Lung (tissue), 12 donors: ENCODE data around the gene HMG20B. TPM values are rescaled to one million over a fixed set of nuclear protein-coding genes. Genes with fewer than 3 reads are reported as not detected.

ENCODE experiments used
- ATAC-seq: fragments of 200-7000 bp; cut with Tn5 transposase; one replicate; pipeline ENCODE4 v1.9.1; 2020; ENCODE audit warnings: moderate number of reproducible peaks; ENCODE audit not compliant: insufficient read depth, low FRiP score
- DNase-seq, 3 donors: peaks; one replicate each; pipeline ENCODE4 v3.0.0-alpha.2; 2013 to 2017
- H3K27ac ChIP-seq, 2 donors: one replicate each; pipeline ENCODE4 v1.5.1; 2013; ENCODE audit warnings: mild to moderate bottlenecking in 2 of 2, moderate library complexity in 2 of 2, control low read depth in 1 of 2, inconsistent platforms in 1 of 2, low read depth in 1 of 2, low read length in 1 of 2
- H3K27me3 ChIP-seq, 3 donors: one replicate each; pipeline ENCODE4 v1.5.1; 2013; ENCODE audit warnings: low read length in 2 of 3; ENCODE audit not compliant: control insufficient read depth in 3 of 3, insufficient read depth in 3 of 3
- H3K36me3 ChIP-seq, 4 donors: one replicate each; pipeline ENCODE4 v1.5.1; 2013; ENCODE audit warnings: low read length in 4 of 4, mild to moderate bottlenecking in 1 of 4, moderate library complexity in 1 of 4; ENCODE audit not compliant: control insufficient read depth in 4 of 4, insufficient read depth in 4 of 4
- H3K4me1 ChIP-seq, 5 donors: one replicate each; pipeline ENCODE4 v1.5.1; 2013; ENCODE audit warnings: low read length in 5 of 5, mild to moderate bottlenecking in 2 of 5, moderate library complexity in 1 of 5; ENCODE audit not compliant: control insufficient read depth in 5 of 5, insufficient read depth in 5 of 5
- H3K4me3 ChIP-seq: one replicate; pipeline ENCODE4 v1.5.1; 2013; ENCODE audit warnings: mild to moderate bottlenecking, control low read depth, moderate library complexity
- H3K9ac ChIP-seq, 2 donors: one replicate each; pipeline ENCODE4 v1.5.1; 2013; ENCODE audit warnings: low read length in 2 of 2, control low read depth in 1 of 2; ENCODE audit not compliant: insufficient read depth in 1 of 2
- H3K9me3 ChIP-seq, 4 donors: one replicate each; pipeline ENCODE4 v1.5.1; 2013; ENCODE audit warnings: low read length in 3 of 4, mild to moderate bottlenecking in 1 of 4, moderate library complexity in 1 of 4; ENCODE audit not compliant: control insufficient read depth in 4 of 4, insufficient read depth in 3 of 4
- CTCF ChIP-seq: IDR thresholded peaks from 2 replicates; pipeline ENCODE4 v1.5.1; 2012; ENCODE audit warnings: mild to moderate bottlenecking; ENCODE audit errors: control extremely low read depth, extremely low read depth
- WGBS, 2 donors: extraction: QIAGEN DNeasy Blood & Tissue Kit; methylation state at CpG; one replicate each; pipeline ENCODE4 v1.1.7; 2013; 5-methylcytosine and 5-hydroxymethylcytosine counted together
- polyA plus RNA-seq, 2 donors: library from polyadenylated mRNA; stranded (reverse); fragments of 200-250 nt; gene quantifications; one replicate each; pipeline ENCODE4 v1.2.1, GENCODE V29; 2013
- total RNA-seq, 2 donors: library from RNA; depleted of rRNA in 1 of 2; stranded (reverse); fragments of >200 nt in 1 of 2; gene quantifications; one replicate each; pipeline ENCODE4 v1.2.1, GENCODE V29; 2014 to 2021
- donor health status: control.
- donor health status: control.
- donor health status: Bipolar disorder and iron deficiency.
- donor health status: healthy.
- donor health status: DM: yes; HTN: yes; CAD: no.

HMG20B gene
- total and polyA plus RNA-seq, 4 donors, result 51.1 to 93.4 (median 75.8) TPM

- Histone ChIP-seq H3K27me3 (no peaks in the 10 kb centered on the region), H3K9me3 (no peaks in the 10 kb centered on the region), H3K9ac (no peak overlapping the region), H3K27ac (no peak overlapping the region), H3K4me1 (no peaks in the 10 kb centered on the region), H3K4me3 (no peak overlapping the region), H3K36me3 (peaks cover 7 to 77% (median 33%) of the 10 kb centered on the region in 4 donors)
- ATAC-seq (no peak), DNase-seq (no peak)
- TF ChIP-seq CTCF, result no peak
- 97 to 99% methylated on average over 12 of the region's 12 CpGs for WGBS, 2 donors
Observed at GRCh38 chr19:3530389-3530788, 42.4 kb upstream of the HMG20B start.

- TF ChIP-seq CTCF, result no peak
- WGBS, 2 donors, result 94 to 95% methylated on average over 27 to 29 of the region's 29 CpGs
- no peak for ATAC-seq
- Histone ChIP-seq H3K4me3 (no peak overlapping the region), H3K9ac (no peak overlapping the region), H3K4me1 (no peaks in the 10 kb centered on the region), H3K27ac (no peak overlapping the region), H3K9me3 (no peaks in the 10 kb centered on the region), H3K36me3 (peaks cover 7 to 79% (median 32%) of the 10 kb centered on the region in 4 donors), H3K27me3 (no peaks in the 10 kb centered on the region)
- no peak for DNase-seq
Observed at GRCh38 chr19:3531716-3532115, 41.0 kb upstream of the HMG20B start.

- DNase-seq, result no peak
- Histone ChIP-seq H3K9ac (no peak overlapping the region), H3K4me3 (no peak overlapping the region), H3K27ac (no peak overlapping the region), H3K9me3 (no peaks in the 10 kb centered on the region), H3K4me1 (no peaks in the 10 kb centered on the region), H3K36me3 (peaks cover 7 to 75% (median 27%) of the 10 kb centered on the region in 4 donors), H3K27me3 (no peaks in the 10 kb centered on the region)
- TF ChIP-seq CTCF, result no peak
- WGBS, 2 donors, result 96 to 97% methylated on average over 31 to 33 of the region's 33 CpGs
- no peak for ATAC-seq
Observed at GRCh38 chr19:3532154-3532786, 40.5 kb upstream of the HMG20B start.

DNA sequence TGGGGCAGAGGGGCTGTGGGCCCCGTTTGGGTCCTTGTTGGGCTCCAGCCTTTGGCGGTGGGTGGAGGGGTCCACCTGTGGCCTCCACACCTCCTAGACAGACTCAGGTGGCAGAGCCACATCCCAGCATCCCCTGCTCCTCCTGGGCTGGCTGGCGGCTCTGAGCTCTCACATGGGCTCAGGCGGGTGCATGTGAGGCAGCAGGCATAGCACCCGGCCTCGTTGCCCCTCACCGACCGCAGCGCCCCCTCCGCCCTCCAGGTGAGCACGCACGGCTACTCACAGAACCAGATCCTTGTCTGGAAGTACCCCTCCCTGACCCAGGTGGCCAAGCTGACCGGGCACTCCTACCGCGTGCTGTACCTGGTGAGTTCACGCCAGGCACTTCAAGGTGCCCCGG lies 39.7 kb upstream of the HMG20B start:
- Histone ChIP-seq H3K9ac (no peak overlapping the region), H3K27ac (no peak overlapping the region), H3K27me3 (no peaks in the 10 kb centered on the region), H3K9me3 (no peaks in the 10 kb centered on the region), H3K4me1 (no peaks in the 10 kb centered on the region), H3K4me3 (no peak overlapping the region), H3K36me3 (peaks cover 3 to 72% (median 25%) of the 10 kb centered on the region in 4 donors)
- no peak for ATAC-seq
- WGBS, 2 donors, result 88 to 96% methylated on average over 17 of the region's 17 CpGs
- no peak for TF ChIP-seq CTCF
- no peak for DNase-seq
